K562 (cell line): ENCODE data around the gene NEFH.

Experiments
- ESRRB ChIP-seq: fragments of 250-450 bp; sonication (Bioruptor Pico); IDR thresholded peaks from 2 replicates; pipeline ENCODE4 v1.5.0; 2020; ENCODE audit warnings: mild to moderate bottlenecking, moderate library complexity, borderline replicate concordance
- MYC ChIP-seq, 2 experiments: fragments of 250-450 bp in 1 of 2; sonication (Bioruptor Pico) in 1 of 2; IDR thresholded peaks; 2 replicates each; pipeline versions ENCODE4 v1.5.1 to v1.6.1; 2012 to 2021; ENCODE audit warnings: low read depth in 2 of 2, borderline replicate concordance in 1 of 2, improper control_type of control experiment in 1 of 2, low read length in 1 of 2, mild to moderate bottlenecking in 1 of 2, moderate library complexity in 1 of 2
- PTTG1 ChIP-seq: fragments of 450-650 bp; IDR thresholded peaks from 2 replicates; pipeline ENCODE4 v1.6.1; 2016; ENCODE audit warnings: low read depth, mild to moderate bottlenecking, missing genetic modification characterization, missing compliant biosample characterization
- RERE ChIP-seq: sonication (generic); formaldehyde crosslinking; IDR thresholded peaks from 2 replicates; pipeline ENCODE4 v1.8.0; 2023; ENCODE audit warnings: missing genetic modification reagents, mild to moderate bottlenecking, borderline replicate concordance
- SIN3A ChIP-seq, 2 experiments: fragments of 150-350 bp in 1 of 2; IDR thresholded peaks; 2 replicates each; pipeline ENCODE4 v1.6.1; 2011 to 2016; ENCODE audit warnings: borderline replicate concordance in 2 of 2, low read depth in 2 of 2, low read length in 2 of 2, mild to moderate bottlenecking in 2 of 2, moderate library complexity in 2 of 2; ENCODE audit not compliant: control insufficient read depth in 1 of 2
- SIX5 ChIP-seq, 2 experiments: IDR thresholded peaks; 2 replicates each; pipeline ENCODE4 v1.6.1; 2011; ENCODE audit warnings: low read length in 2 of 2, borderline replicate concordance in 1 of 2, low read depth in 1 of 2, mild to moderate bottlenecking in 1 of 2, moderate library complexity in 1 of 2; ENCODE audit not compliant: insufficient read depth in 1 of 2
- ZNF143 ChIP-seq: sonication (generic); formaldehyde crosslinking; IDR thresholded peaks from 2 replicates; pipeline ENCODE4 v1.9.0; 2022; ENCODE audit warnings: mild to moderate bottlenecking, missing genetic modification reagents
- ZNF263 ChIP-seq: sonication (generic); formaldehyde crosslinking; IDR thresholded peaks from 2 replicates; pipeline ENCODE4 v1.8.0; 2022; ENCODE audit warnings: mild to moderate bottlenecking, missing genetic modification reagents, borderline replicate concordance

GRCh38 chr22:29447906-29448305 lies 32.1 kb upstream of the NEFH start:
- TF ChIP-seq SIN3A (IDR thresholded peaks at IDR 0.05; ENCODE audit: borderline replicate concordance in 2 of 2, control insufficient read depth in 1 of 2, low read depth in 2 of 2, low read length in 2 of 2) (no peak), MYC (IDR thresholded peaks at IDR 0.05; ENCODE audit: low read depth, low read length) (no peak), MYC (CRISPR knock-in tag; IDR thresholded peaks at IDR 0.05; ENCODE audit: borderline replicate concordance, low read depth) (no peak), ZNF263 (CRISPR knock-in tag) (no peak), SIX5 (IDR thresholded peaks at IDR 0.05; ENCODE audit: borderline replicate concordance in 1 of 2, insufficient read depth in 1 of 2, low read depth in 1 of 2, low read length in 2 of 2) (no peak), RERE (no peak), ESRRB (CRISPR knock-in tag) (no peak), PTTG1 (no peak), ZNF143 (no peak)
